Fibroblast of peridontal ligament (primary cell): ENCODE results near the gene GRAMD4.
A peak's percentile ranks its signal among the peaks of the same experiment; 100 is the strongest.

Source experiments
- DNase-seq: peaks from one replicate; pipeline ENCODE4 v3.0.0-alpha.2; 2010; ENCODE audit errors: extremely low read depth

Gene GRAMD4

GRCh38 chr22:46598224-46598623, 22.0 kb upstream of the GRAMD4 start:
- no peak for DNase-seq

- DNase-seq = no peak
Observed at GRCh38 chr22:46598737-46599424, 21.3 kb upstream of the GRAMD4 start.

- DNase-seq = no peak
Observed at GRCh38 chr22:46600273-46600796, 19.9 kb upstream of the GRAMD4 start.

- no peak for DNase-seq
Observed at GRCh38 chr22:46602025-46602424, 18.2 kb upstream of the GRAMD4 start.

GRCh38 chr22:46604306-46604690, 15.9 kb upstream of the GRAMD4 start:
- DNase-seq = peak; percentile 22

GRCh38 chr22:46605117-46605516, 15.1 kb upstream of the GRAMD4 start:
- no peak for DNase-seq

GRCh38 chr22:46606886-46607285, 13.3 kb upstream of the GRAMD4 start:
- DNase-seq = no peak

GRCh38 chr22:46607483-46608114, 12.6 kb upstream of the GRAMD4 start:
- no peak for DNase-seq

- DNase-seq = no peak
Observed at GRCh38 chr22:46609175-46609690, 11.0 kb upstream of the GRAMD4 start.

- DNase-seq = no peak
Observed at GRCh38 chr22:46609724-46610201, 10.4 kb upstream of the GRAMD4 start.

- no peak for DNase-seq
Observed at GRCh38 chr22:46610356-46610755, 9.8 kb upstream of the GRAMD4 start.

- DNase-seq = no peak
Observed at GRCh38 chr22:46611189-46611588, 9.0 kb upstream of the GRAMD4 start.

- no peak for DNase-seq
Observed at GRCh38 chr22:46612341-46612903, 7.8 kb upstream of the GRAMD4 start.

GRCh38 chr22:46612904-46613605, 7.1 kb upstream of the GRAMD4 start:
- DNase-seq = no peak

- DNase-seq = no peak
Observed at GRCh38 chr22:46613606-46614021, 6.6 kb upstream of the GRAMD4 start.

GRCh38 chr22:46614025-46614931, 5.9 kb upstream of the GRAMD4 start:
- no peak for DNase-seq

GRCh38 chr22:46617207-46617985, 2.8 kb upstream of the GRAMD4 start:
- DNase-seq = no peak

- DNase-seq = no peak
Observed at GRCh38 chr22:46617986-46618647, 2.1 kb upstream of the GRAMD4 start.

GRCh38 chr22:46618667-46619066, 1.5 kb upstream of the GRAMD4 start:
- no peak for DNase-seq
